Mesenchymal stem cell (in vitro differentiated cells and primary cell): Measurements from ENCODE around the gene KDM4C.

Source experiments
- DNase-seq: peaks from one replicate; pipeline ENCODE4 v3.0.0-alpha.2; 2013
- H2AFZ ChIP-seq: one replicate; pipeline ENCODE4 v1.6.1; 2013; ENCODE audit warnings: low read depth, mild to moderate bottlenecking, control low read depth, inconsistent platforms, low read length, moderate library complexity
- H2AK5ac ChIP-seq: 2 replicates; pipeline ENCODE4 v1.6.1; 2013; ENCODE audit warnings: low read length, moderate library complexity, mild to moderate bottlenecking, inconsistent platforms; ENCODE audit not compliant: severe bottlenecking
- H2BK120ac ChIP-seq: one replicate; pipeline ENCODE4 v1.6.1; 2013; ENCODE audit warnings: low read depth, mild to moderate bottlenecking, inconsistent platforms, low read length, moderate library complexity
- H2BK12ac ChIP-seq, 2 experiments: one replicate each; pipeline ENCODE4 v1.6.1; 2013; ENCODE audit warnings: inconsistent platforms in 2 of 2, low read length in 2 of 2, mild to moderate bottlenecking in 2 of 2, moderate library complexity in 2 of 2, control low read depth in 1 of 2
- H2BK15ac ChIP-seq: one replicate; pipeline ENCODE4 v1.6.1; 2013; ENCODE audit warnings: mild to moderate bottlenecking, low read depth, inconsistent platforms; ENCODE audit not compliant: poor library complexity, severe bottlenecking
- H2BK5ac ChIP-seq: 2 replicates; pipeline ENCODE4 v1.6.1; 2013; ENCODE audit warnings: low read depth, mild to moderate bottlenecking, low read length, control low read depth, inconsistent platforms; ENCODE audit not compliant: poor library complexity, severe bottlenecking
- H3K14ac ChIP-seq, 2 experiments: one replicate each; pipeline ENCODE4 v1.6.1; 2013; ENCODE audit warnings: inconsistent platforms in 2 of 2, low read length in 2 of 2, control low read depth in 1 of 2, mild to moderate bottlenecking in 1 of 2, moderate library complexity in 1 of 2
- H3K18ac ChIP-seq, 2 experiments: one replicate each; pipeline ENCODE4 v1.6.1; 2013; ENCODE audit warnings: inconsistent platforms in 2 of 2, low read length in 2 of 2, control low read depth in 1 of 2, low read depth in 1 of 2, mild to moderate bottlenecking in 1 of 2
- H3K23ac ChIP-seq, 2 experiments: one replicate each; pipeline ENCODE4 v1.6.1; 2013; ENCODE audit warnings: inconsistent platforms in 2 of 2, low read length in 2 of 2, mild to moderate bottlenecking in 2 of 2, moderate library complexity in 2 of 2, control low read depth in 1 of 2
- H3K27ac ChIP-seq: 2 replicates; pipeline ENCODE4 v1.5.1; 2013; ENCODE audit warnings: mild to moderate bottlenecking, moderate library complexity, low read length, control low read depth, inconsistent platforms; ENCODE audit not compliant: poor library complexity, severe bottlenecking
- H3K27me3 ChIP-seq, 2 experiments: 2 replicates each; pipeline versions ENCODE4 v1.6.1 to v1.7.0; 2013; ENCODE audit warnings: low read length in 2 of 2, mild to moderate bottlenecking in 2 of 2, moderate library complexity in 2 of 2, control low read depth in 1 of 2, inconsistent platforms in 1 of 2; ENCODE audit not compliant: control insufficient read depth in 1 of 2, insufficient read depth in 1 of 2
- H3K36me3 ChIP-seq, 2 experiments: 2 replicates each; pipeline versions ENCODE4 v1.6.1 to v1.7.0; 2013; ENCODE audit warnings: low read length in 2 of 2, control low read depth in 1 of 2, inconsistent platforms in 1 of 2, low read depth in 1 of 2, mild to moderate bottlenecking in 1 of 2; ENCODE audit not compliant: insufficient read depth in 2 of 2, control insufficient read depth in 1 of 2
- H3K4ac ChIP-seq, 2 experiments: one replicate each; pipeline ENCODE4 v1.6.1; 2013; ENCODE audit warnings: inconsistent platforms in 2 of 2, low read length in 2 of 2, mild to moderate bottlenecking in 2 of 2, moderate library complexity in 2 of 2, control low read depth in 1 of 2, low read depth in 1 of 2
- H3K4me1 ChIP-seq: 2 replicates; pipeline ENCODE4 v1.6.1; 2013; ENCODE audit warnings: low read depth, low read length, control low read depth; ENCODE audit not compliant: control insufficient read depth, insufficient read depth
- H3K4me2 ChIP-seq: 2 replicates; pipeline ENCODE4 v1.6.1; 2013; ENCODE audit warnings: low read length, mild to moderate bottlenecking, inconsistent platforms; ENCODE audit not compliant: poor library complexity, severe bottlenecking
- H3K4me3 ChIP-seq, 2 experiments: 2 replicates each; pipeline versions ENCODE4 v1.5.1 to v1.7.0; 2013; ENCODE audit warnings: low read length in 2 of 2, mild to moderate bottlenecking in 2 of 2, control low read depth in 1 of 2, low read depth in 1 of 2; ENCODE audit not compliant: insufficient read depth in 1 of 2
- H3K79me1 ChIP-seq: replicated peaks from 2 replicates; pipeline ENCODE4 v1.6.1; 2013; ENCODE audit warnings: mild to moderate bottlenecking, control low read depth, low read length, inconsistent platforms; ENCODE audit not compliant: poor library complexity, severe bottlenecking
- H3K9ac ChIP-seq: 2 replicates; pipeline ENCODE4 v1.7.0; 2013; ENCODE audit warnings: mild to moderate bottlenecking, low read length, moderate library complexity
- H3K9me3 ChIP-seq: 2 replicates; pipeline ENCODE4 v1.7.0; 2013; ENCODE audit warnings: mild to moderate bottlenecking, low read length; ENCODE audit not compliant: control insufficient read depth
- H4K8ac ChIP-seq: one replicate; pipeline ENCODE4 v1.6.1; 2013; ENCODE audit warnings: inconsistent platforms, mild to moderate bottlenecking, low read length, moderate library complexity
- H4K91ac ChIP-seq: one replicate; pipeline ENCODE4 v1.6.1; 2013; ENCODE audit warnings: mild to moderate bottlenecking, low read length, inconsistent platforms
- WGBS: methylation state at CpG from one replicate; pipeline ENCODE4 v1.1.7; 2013; ENCODE audit warnings: mixed read lengths; 5-methylcytosine and 5-hydroxymethylcytosine counted together

KDM4C gene

GRCh38 chr9:7067169-7067568, 309.4 kb downstream of the KDM4C start:
- Histone ChIP-seq H3K9ac (no peak overlapping the region), H4K8ac (no peak overlapping the region), H3K18ac (no peak overlapping the region), H4K91ac (no peak overlapping the region), H3K14ac (no peak overlapping the region), H3K79me1 (no peaks in the 10 kb centered on the region), H2BK15ac (no peak overlapping the region), H2BK5ac (no peak overlapping the region), H2BK120ac (no peak overlapping the region), H3K36me3 (no peaks in the 10 kb centered on the region), H3K4me3 (no peak overlapping the region), H3K4me1 (no peaks in the 10 kb centered on the region), H3K27ac (no peak overlapping the region), H3K4ac (no peak overlapping the region), H3K9me3 (no peaks in the 10 kb centered on the region), H3K27me3 (no peaks in the 10 kb centered on the region), H2AK5ac (no peak overlapping the region), H3K23ac (no peak overlapping the region), H2BK12ac (no peak overlapping the region), H2AFZ (no peak overlapping the region), H3K4me2 (no peak overlapping the region)
- 75% methylated on average over 4 of the region's 4 CpGs for WGBS
- no peak for DNase-seq

DNA sequence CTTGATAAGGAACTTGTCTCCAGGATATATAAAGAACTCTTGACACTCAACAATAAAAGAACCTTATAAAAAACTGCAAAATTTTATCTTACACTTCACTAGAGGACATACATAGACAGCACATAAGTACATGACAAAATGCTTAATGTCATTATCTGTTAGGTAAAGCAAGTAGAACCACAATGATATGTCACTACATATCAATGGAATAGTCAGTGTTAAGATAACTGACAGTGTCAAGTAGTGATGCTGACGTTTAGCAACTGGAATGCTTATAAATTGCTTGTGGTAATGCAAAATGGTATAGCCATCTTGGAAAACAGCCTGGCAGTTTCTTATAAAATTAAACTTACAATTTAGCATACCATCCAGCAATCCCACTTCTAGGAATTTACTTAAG, 314.1 kb downstream of the KDM4C start:
- Histone ChIP-seq H2AK5ac (no peak overlapping the region), H3K14ac (no peak overlapping the region), H3K9me3 (no peaks in the 10 kb centered on the region), H3K27me3 (no peaks in the 10 kb centered on the region), H4K8ac (no peak overlapping the region), H3K9ac (no peak overlapping the region), H2BK15ac (no peak overlapping the region), H3K4me3 (no peak overlapping the region), H2BK12ac (no peak overlapping the region), H3K4ac (no peak overlapping the region), H3K27ac (no peak overlapping the region), H3K23ac (no peak overlapping the region), H3K18ac (no peak overlapping the region), H3K4me1 (no peaks in the 10 kb centered on the region), H3K4me2 (no peak overlapping the region), H2BK5ac (no peak overlapping the region), H4K91ac (no peak overlapping the region), H2AFZ (no peak overlapping the region), H3K79me1 (no peaks in the 10 kb centered on the region), H3K36me3 (peaks cover 0 to 12% of the 10 kb centered on the region in 2 experiments), H2BK120ac (no peak overlapping the region)
- WGBS, result no CpG with 5 or more reads among the region's 1 CpG
- DNase-seq, result no peak

DNA sequence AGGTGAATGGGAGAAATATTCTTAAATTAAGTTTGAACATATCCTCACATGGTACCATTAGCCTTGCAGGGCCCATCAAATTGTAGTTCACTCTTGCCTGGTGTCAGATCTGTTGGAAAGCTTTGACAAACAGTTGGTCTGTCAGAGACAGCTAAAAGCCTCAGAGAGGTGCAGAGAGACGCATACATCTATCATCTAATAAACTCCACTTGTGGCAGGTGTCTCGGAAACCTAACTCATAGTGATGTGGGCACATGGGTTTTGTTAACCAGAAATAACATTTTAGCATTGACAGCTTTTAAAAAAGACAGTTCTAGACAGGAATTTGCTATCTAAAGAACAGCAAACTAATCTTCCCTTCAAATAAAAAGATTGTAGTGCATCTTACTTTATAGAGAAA, 315.9 kb downstream of the KDM4C start:
- peaks cover 0 to 22% of the 10 kb centered on the region in 2 experiments for H3K36me3 ChIP-seq
- 100% methylated on average over 1 of the region's 2 CpGs for WGBS
- no peak overlapping the region for H2AFZ ChIP-seq
- H3K27ac ChIP-seq, result no peak overlapping the region
- no peaks in the 10 kb centered on the region for H3K79me1 ChIP-seq
- H3K4me2 ChIP-seq, result no peak overlapping the region
- no peak overlapping the region for H2BK15ac ChIP-seq
- no peak overlapping the region for H4K91ac ChIP-seq
- no peak overlapping the region for H3K9ac ChIP-seq
- no peaks in the 10 kb centered on the region for H3K9me3 ChIP-seq
- H3K4me1 ChIP-seq, result no peaks in the 10 kb centered on the region
- H3K18ac ChIP-seq, result no peak overlapping the region
- no peak overlapping the region for H2AK5ac ChIP-seq
- H3K4me3 ChIP-seq, result no peak overlapping the region
- H3K4ac ChIP-seq, result no peak overlapping the region
- no peak overlapping the region for H3K23ac ChIP-seq
- no peaks in the 10 kb centered on the region for H3K27me3 ChIP-seq
- H4K8ac ChIP-seq, result no peak overlapping the region
- no peak overlapping the region for H2BK120ac ChIP-seq
- H3K14ac ChIP-seq, result no peak overlapping the region
- H2BK5ac ChIP-seq, result no peak overlapping the region
- no peak overlapping the region for H2BK12ac ChIP-seq
- DNase-seq, result no peak

- Histone ChIP-seq H3K18ac (no peak overlapping the region), H2AK5ac (no peak overlapping the region), H2BK15ac (no peak overlapping the region), H3K23ac (no peak overlapping the region), H3K79me1 (no peaks in the 10 kb centered on the region), H3K4me3 (no peak overlapping the region), H2AFZ (no peak overlapping the region), H3K9me3 (no peaks in the 10 kb centered on the region), H2BK120ac (no peak overlapping the region), H2BK5ac (no peak overlapping the region), H3K14ac (no peak overlapping the region), H3K4me1 (no peaks in the 10 kb centered on the region), H3K27ac (no peak overlapping the region), H3K27me3 (no peaks in the 10 kb centered on the region), H4K91ac (no peak overlapping the region), H3K4ac (no peak overlapping the region), H3K36me3 (peaks cover 0 to 24% of the 10 kb centered on the region in 2 experiments), H3K4me2 (no peak overlapping the region), H4K8ac (no peak overlapping the region), H2BK12ac (no peak overlapping the region), H3K9ac (no peak overlapping the region)
- WGBS, result 93% methylated on average over 7 of the region's 7 CpGs
- no peak for DNase-seq
Observed at GRCh38 chr9:7075154-7075553, 317.4 kb downstream of the KDM4C start.
